ENCODE results near the gene LTBP1.

- TF ChIP-seq, protein P1, sequence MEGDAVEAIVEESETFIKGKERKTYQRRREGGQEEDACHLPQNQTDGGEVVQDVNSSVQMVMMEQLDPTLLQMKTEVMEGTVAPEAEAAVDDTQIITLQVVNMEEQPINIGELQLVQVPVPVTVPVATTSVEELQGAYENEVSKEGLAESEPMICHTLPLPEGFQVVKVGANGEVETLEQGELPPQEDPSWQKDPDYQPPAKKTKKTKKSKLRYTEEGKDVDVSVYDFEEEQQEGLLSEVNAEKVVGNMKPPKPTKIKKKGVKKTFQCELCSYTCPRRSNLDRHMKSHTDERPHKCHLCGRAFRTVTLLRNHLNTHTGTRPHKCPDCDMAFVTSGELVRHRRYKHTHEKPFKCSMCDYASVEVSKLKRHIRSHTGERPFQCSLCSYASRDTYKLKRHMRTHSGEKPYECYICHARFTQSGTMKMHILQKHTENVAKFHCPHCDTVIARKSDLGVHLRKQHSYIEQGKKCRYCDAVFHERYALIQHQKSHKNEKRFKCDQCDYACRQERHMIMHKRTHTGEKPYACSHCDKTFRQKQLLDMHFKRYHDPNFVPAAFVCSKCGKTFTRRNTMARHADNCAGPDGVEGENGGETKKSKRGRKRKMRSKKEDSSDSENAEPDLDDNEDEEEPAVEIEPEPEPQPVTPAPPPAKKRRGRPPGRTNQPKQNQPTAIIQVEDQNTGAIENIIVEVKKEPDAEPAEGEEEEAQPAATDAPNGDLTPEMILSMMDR (conservative IDR thresholded peaks at IDR 0.05; ENCODE audit: low read length), result no peak
- no peak for TF ChIP-seq EZH2phosphoT487 (IDR thresholded peaks at IDR 0.05; ENCODE audit: borderline replicate concordance, low read depth, low read length)
These were observed 1.5 kb upstream of the LTBP1 start for GRCh38 chr2:32945286-32945685.
